ENCODE results near the gene BARX1. TPM values are rescaled to one million over a fixed set of nuclear protein-coding genes. Genes with fewer than 3 reads are reported as not detected.

Gene BARX1
- polyA plus RNA-seq, 1 donor from 2014 or later: not detected

DNA sequence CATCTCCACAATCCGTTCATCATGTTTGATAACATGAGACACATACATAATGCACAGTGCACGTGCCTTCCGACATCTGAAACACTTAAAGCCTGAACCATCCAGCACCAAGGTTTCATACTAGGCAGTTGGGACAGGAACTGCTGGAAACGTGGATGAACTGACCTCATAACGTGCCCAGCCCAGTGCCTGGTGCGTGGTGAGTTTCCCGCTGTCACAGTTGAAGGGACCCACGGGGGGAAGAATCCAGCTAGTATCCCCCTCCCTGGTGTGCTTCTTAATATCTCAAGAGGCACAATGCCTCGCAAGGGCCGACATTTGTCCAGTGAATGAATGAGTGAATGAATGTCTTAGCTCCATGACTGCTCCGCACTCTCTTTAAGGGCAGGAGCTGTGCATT lies 23.2 kb downstream of the BARX1 start:
- Histone ChIP-seq H4K20me1 (ENCODE audit: insufficient read depth) (no peaks in the 10 kb centered on the region), H3K9me3 (ENCODE audit: low read length) (no peaks in the 10 kb centered on the region), H3K9ac (ENCODE audit: low read length) (no peak overlapping the region), H3K4me2 (ENCODE audit: low read length) (no peak overlapping the region), H3K79me2 (replicated peaks; ENCODE audit: insufficient read depth, low read length) (no peaks in the 10 kb centered on the region), H3K27me3 (ENCODE audit: insufficient read depth, low read depth, low read length) (no peaks in the 10 kb centered on the region), H3K36me3 (ENCODE audit: insufficient read depth, low read length) (no peaks in the 10 kb centered on the region), H3K4me3 (ENCODE audit: low read length) (no peak overlapping the region), H2AFZ (ENCODE audit: low read depth, low read length) (no peak overlapping the region), H3K9me2 (ENCODE audit: insufficient read depth, low read length) (no peaks in the 10 kb centered on the region), H3F3A (ENCODE audit: insufficient read depth, low read length, poor library complexity, severe bottlenecking) (no peaks in the 10 kb centered on the region), H3K27ac (ENCODE audit: low read length) (no peak overlapping the region)
- TF ChIP-seq, protein P1, sequence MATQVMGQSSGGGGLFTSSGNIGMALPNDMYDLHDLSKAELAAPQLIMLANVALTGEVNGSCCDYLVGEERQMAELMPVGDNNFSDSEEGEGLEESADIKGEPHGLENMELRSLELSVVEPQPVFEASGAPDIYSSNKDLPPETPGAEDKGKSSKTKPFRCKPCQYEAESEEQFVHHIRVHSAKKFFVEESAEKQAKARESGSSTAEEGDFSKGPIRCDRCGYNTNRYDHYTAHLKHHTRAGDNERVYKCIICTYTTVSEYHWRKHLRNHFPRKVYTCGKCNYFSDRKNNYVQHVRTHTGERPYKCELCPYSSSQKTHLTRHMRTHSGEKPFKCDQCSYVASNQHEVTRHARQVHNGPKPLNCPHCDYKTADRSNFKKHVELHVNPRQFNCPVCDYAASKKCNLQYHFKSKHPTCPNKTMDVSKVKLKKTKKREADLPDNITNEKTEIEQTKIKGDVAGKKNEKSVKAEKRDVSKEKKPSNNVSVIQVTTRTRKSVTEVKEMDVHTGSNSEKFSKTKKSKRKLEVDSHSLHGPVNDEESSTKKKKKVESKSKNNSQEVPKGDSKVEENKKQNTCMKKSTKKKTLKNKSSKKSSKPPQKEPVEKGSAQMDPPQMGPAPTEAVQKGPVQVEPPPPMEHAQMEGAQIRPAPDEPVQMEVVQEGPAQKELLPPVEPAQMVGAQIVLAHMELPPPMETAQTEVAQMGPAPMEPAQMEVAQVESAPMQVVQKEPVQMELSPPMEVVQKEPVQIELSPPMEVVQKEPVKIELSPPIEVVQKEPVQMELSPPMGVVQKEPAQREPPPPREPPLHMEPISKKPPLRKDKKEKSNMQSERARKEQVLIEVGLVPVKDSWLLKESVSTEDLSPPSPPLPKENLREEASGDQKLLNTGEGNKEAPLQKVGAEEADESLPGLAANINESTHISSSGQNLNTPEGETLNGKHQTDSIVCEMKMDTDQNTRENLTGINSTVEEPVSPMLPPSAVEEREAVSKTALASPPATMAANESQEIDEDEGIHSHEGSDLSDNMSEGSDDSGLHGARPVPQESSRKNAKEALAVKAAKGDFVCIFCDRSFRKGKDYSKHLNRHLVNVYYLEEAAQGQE (IDR thresholded peaks at IDR 0.05; ENCODE audit: borderline replicate concordance): no peak
- TF ChIP-seq, protein P2, sequence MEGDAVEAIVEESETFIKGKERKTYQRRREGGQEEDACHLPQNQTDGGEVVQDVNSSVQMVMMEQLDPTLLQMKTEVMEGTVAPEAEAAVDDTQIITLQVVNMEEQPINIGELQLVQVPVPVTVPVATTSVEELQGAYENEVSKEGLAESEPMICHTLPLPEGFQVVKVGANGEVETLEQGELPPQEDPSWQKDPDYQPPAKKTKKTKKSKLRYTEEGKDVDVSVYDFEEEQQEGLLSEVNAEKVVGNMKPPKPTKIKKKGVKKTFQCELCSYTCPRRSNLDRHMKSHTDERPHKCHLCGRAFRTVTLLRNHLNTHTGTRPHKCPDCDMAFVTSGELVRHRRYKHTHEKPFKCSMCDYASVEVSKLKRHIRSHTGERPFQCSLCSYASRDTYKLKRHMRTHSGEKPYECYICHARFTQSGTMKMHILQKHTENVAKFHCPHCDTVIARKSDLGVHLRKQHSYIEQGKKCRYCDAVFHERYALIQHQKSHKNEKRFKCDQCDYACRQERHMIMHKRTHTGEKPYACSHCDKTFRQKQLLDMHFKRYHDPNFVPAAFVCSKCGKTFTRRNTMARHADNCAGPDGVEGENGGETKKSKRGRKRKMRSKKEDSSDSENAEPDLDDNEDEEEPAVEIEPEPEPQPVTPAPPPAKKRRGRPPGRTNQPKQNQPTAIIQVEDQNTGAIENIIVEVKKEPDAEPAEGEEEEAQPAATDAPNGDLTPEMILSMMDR (IDR thresholded peaks at IDR 0.05; ENCODE audit: poor library complexity, severe bottlenecking): no peak
- TF ChIP-seq EP300 (conservative IDR thresholded peaks at IDR 0.05; ENCODE audit: poor library complexity, severe bottlenecking): no peak
- no peak for TF ChIP-seq MXI1 (conservative IDR thresholded peaks at IDR 0.05; ENCODE audit: poor library complexity, severe bottlenecking)
- no peak for TF ChIP-seq SMC3 (conservative IDR thresholded peaks at IDR 0.05; ENCODE audit: poor library complexity)
- no peak for TF ChIP-seq EZH2 (IDR thresholded peaks at IDR 0.05; ENCODE audit: borderline replicate concordance, insufficient read depth, low read length, poor library complexity, severe bottlenecking)
- TF ChIP-seq RAD21 (conservative IDR thresholded peaks at IDR 0.05): no peak
- no peak for TF ChIP-seq POLR2AphosphoS5 (IDR thresholded peaks at IDR 0.05)
- TF ChIP-seq TAF1 (IDR thresholded peaks at IDR 0.05; ENCODE audit: low read depth): no peak

DNA sequence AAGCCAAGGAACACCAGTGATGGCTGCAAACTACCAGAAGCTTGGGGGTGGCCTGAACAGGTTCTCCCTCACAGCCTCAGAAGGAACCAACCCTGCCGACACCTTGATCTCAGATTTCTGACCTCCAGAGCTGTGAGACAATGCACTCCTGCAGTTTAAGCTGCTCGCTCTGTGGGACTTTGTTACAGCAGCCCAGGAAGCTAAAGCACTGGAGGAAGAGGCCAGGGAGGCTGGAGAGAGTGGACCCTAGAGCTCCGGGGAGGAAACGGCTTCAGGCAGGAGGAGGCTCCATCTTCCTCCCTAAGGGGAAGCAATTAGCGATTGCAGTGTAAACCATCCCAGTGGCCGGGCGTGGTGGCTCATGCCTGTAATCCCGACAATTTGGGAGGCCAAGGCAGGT lies 25.1 kb downstream of the BARX1 start:
- H3K36me3 ChIP-seq (ENCODE audit: insufficient read depth, low read length): no peaks in the 10 kb centered on the region
- H3K9me2 ChIP-seq (ENCODE audit: insufficient read depth, low read length): no peaks in the 10 kb centered on the region
- H3F3A ChIP-seq (ENCODE audit: insufficient read depth, low read length, poor library complexity, severe bottlenecking): no peaks in the 10 kb centered on the region
- H2AFZ ChIP-seq (ENCODE audit: low read depth, low read length): no peak overlapping the region
- no peaks in the 10 kb centered on the region for H3K79me2 ChIP-seq (replicated peaks; ENCODE audit: insufficient read depth, low read length)
- H3K27me3 ChIP-seq (ENCODE audit: insufficient read depth, low read depth, low read length): no peaks in the 10 kb centered on the region
- H3K4me3 ChIP-seq (ENCODE audit: low read length): no peak overlapping the region
- H3K4me2 ChIP-seq (ENCODE audit: low read length): no peak overlapping the region
- H3K27ac ChIP-seq (ENCODE audit: low read length): no peak overlapping the region
- H3K9ac ChIP-seq (ENCODE audit: low read length): no peak overlapping the region
- no peaks in the 10 kb centered on the region for H4K20me1 ChIP-seq (ENCODE audit: insufficient read depth)
- H3K9me3 ChIP-seq (ENCODE audit: low read length): no peaks in the 10 kb centered on the region
- no peak for TF ChIP-seq MXI1 (conservative IDR thresholded peaks at IDR 0.05; ENCODE audit: poor library complexity, severe bottlenecking)
- TF ChIP-seq TAF1 (IDR thresholded peaks at IDR 0.05; ENCODE audit: low read depth): no peak
- TF ChIP-seq POLR2AphosphoS5 (IDR thresholded peaks at IDR 0.05): no peak

DNA sequence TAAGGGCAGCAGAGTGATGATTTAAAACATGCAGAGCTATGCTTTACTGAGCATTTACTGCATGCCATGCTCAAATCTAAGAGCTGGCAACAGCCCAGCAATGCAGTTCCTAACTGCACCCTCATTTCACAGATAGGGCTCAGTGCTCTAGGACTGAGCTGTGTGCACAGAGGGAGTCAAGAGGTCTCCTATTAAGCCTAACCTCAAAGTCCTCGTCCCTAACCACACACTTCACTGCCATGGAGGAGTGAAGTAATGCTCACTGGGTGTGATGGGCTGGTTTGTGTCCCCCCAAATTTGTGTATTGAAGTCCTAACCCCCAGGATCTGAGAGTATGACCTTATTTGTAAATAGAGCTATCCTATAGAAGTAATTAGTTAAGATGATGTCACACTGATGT lies 25.9 kb downstream of the BARX1 start:
- Histone ChIP-seq H3K27ac (ENCODE audit: low read length) (no peak overlapping the region), H3F3A (ENCODE audit: insufficient read depth, low read length, poor library complexity, severe bottlenecking) (no peaks in the 10 kb centered on the region), H3K9ac (ENCODE audit: low read length) (no peak overlapping the region), H3K9me3 (ENCODE audit: low read length) (no peaks in the 10 kb centered on the region), H3K4me3 (ENCODE audit: low read length) (no peak overlapping the region), H3K79me2 (replicated peaks; ENCODE audit: insufficient read depth, low read length) (no peaks in the 10 kb centered on the region), H3K4me2 (ENCODE audit: low read length) (no peak overlapping the region), H2AFZ (ENCODE audit: low read depth, low read length) (no peak overlapping the region), H3K36me3 (ENCODE audit: insufficient read depth, low read length) (no peaks in the 10 kb centered on the region), H4K20me1 (ENCODE audit: insufficient read depth) (no peaks in the 10 kb centered on the region), H3K27me3 (ENCODE audit: insufficient read depth, low read depth, low read length) (no peaks in the 10 kb centered on the region), H3K9me2 (ENCODE audit: insufficient read depth, low read length) (no peaks in the 10 kb centered on the region)
- no peak for TF ChIP-seq MXI1 (conservative IDR thresholded peaks at IDR 0.05; ENCODE audit: poor library complexity, severe bottlenecking)
- TF ChIP-seq EZH2 (IDR thresholded peaks at IDR 0.05; ENCODE audit: borderline replicate concordance, insufficient read depth, low read length, poor library complexity, severe bottlenecking): no peak
- TF ChIP-seq, protein P1 (IDR thresholded peaks at IDR 0.05; ENCODE audit: borderline replicate concordance): no peak
- TF ChIP-seq, protein P2 (IDR thresholded peaks at IDR 0.05; ENCODE audit: poor library complexity, severe bottlenecking): no peak
- no peak for TF ChIP-seq EP300 (conservative IDR thresholded peaks at IDR 0.05; ENCODE audit: poor library complexity, severe bottlenecking)
- no peak for TF ChIP-seq SMC3 (conservative IDR thresholded peaks at IDR 0.05; ENCODE audit: poor library complexity)
- no peak for TF ChIP-seq RAD21 (conservative IDR thresholded peaks at IDR 0.05)
- no peak for TF ChIP-seq POLR2AphosphoS5 (IDR thresholded peaks at IDR 0.05)
- TF ChIP-seq TAF1 (IDR thresholded peaks at IDR 0.05; ENCODE audit: low read depth): no peak

Data from neural cell (in vitro differentiated cells).